Measurements from ENCODE around the gene MAST4. TPM values are rescaled to one million over a fixed set of nuclear protein-coding genes. Genes with fewer than 3 reads are reported as not detected.

The MAST4 gene
- total RNA-seq, 1 donor from 2014 or later = 22.3 TPM

- H3K9me3 Mint-ChIP-seq (ENCODE audit: unreplicated experiment) = no peaks in the 10 kb centered on the region
- H3K27ac Mint-ChIP-seq (ENCODE audit: unreplicated experiment) = no peak overlapping the region
- no peaks in the 10 kb centered on the region for H3K36me3 Mint-ChIP-seq (ENCODE audit: low read depth, unreplicated experiment)
- H3K27me3 Mint-ChIP-seq (ENCODE audit: low read depth, unreplicated experiment) = no peaks in the 10 kb centered on the region
- Histone ChIP-seq H3K4me1 (ENCODE audit: insufficient read depth, low read length) (peaks cover 14% of the 10 kb centered on the region), H3K4me2 (ENCODE audit: low read length) (no peak overlapping the region), H3K36me3 (ENCODE audit: insufficient read depth, low read length) (no peaks in the 10 kb centered on the region), H4K20me1 (ENCODE audit: insufficient read depth, low read length) (peaks cover 16% of the 10 kb centered on the region), H3K79me2 (ENCODE audit: insufficient read depth, low read length) (peaks cover 80% of the 10 kb centered on the region), H3K27me3 (ENCODE audit: insufficient read depth, low read length) (no peaks in the 10 kb centered on the region), H3K9me3 (ENCODE audit: insufficient read depth, low read depth, low read length) (no peaks in the 10 kb centered on the region), H3K4me3 (ENCODE audit: insufficient read depth, low read depth, low read length) (no peak overlapping the region), H3K27ac (ENCODE audit: low read depth, low read length) (no peak overlapping the region), H3K9ac (ENCODE audit: low read length) (no peak overlapping the region), H2AFZ (ENCODE audit: low read depth, low read length) (no peak overlapping the region)
- no peak overlapping the region for H3K4me3 Mint-ChIP-seq (ENCODE audit: unreplicated experiment)
- FAIRE-seq = no peak
- TF ChIP-seq EZH2 (IDR thresholded peaks at IDR 0.05; ENCODE audit: insufficient read depth, low read length) (no peak), CTCF (IDR thresholded peaks at IDR 0.05; ENCODE audit: insufficient read depth, low read depth, low read length) (no peak)
- no peak for DNase-seq (ENCODE audit: low read depth)
- H3K4me1 Mint-ChIP-seq (ENCODE audit: low read depth, unreplicated experiment) = peaks cover 17% of the 10 kb centered on the region
Observed at GRCh38 chr5:67047160-67047559, 451.0 kb downstream of the MAST4 start.

- no peak overlapping the region for H3K4me3 ChIP-seq (ENCODE audit: insufficient read depth, low read depth, low read length)
- H3K79me2 ChIP-seq (ENCODE audit: insufficient read depth, low read length) = peaks cover 80% of the 10 kb centered on the region
- no peak overlapping the region for H3K9ac ChIP-seq (ENCODE audit: low read length)
- no peak overlapping the region for H3K27ac ChIP-seq (ENCODE audit: low read depth, low read length)
- no peak overlapping the region for H3K27ac Mint-ChIP-seq (ENCODE audit: unreplicated experiment)
- TF ChIP-seq EZH2 (IDR thresholded peaks at IDR 0.05; ENCODE audit: insufficient read depth, low read length) = no peak
- no peak for TF ChIP-seq CTCF (IDR thresholded peaks at IDR 0.05; ENCODE audit: insufficient read depth, low read depth, low read length)
- H3K9me3 Mint-ChIP-seq (ENCODE audit: unreplicated experiment) = no peaks in the 10 kb centered on the region
- peaks cover 16% of the 10 kb centered on the region for H4K20me1 ChIP-seq (ENCODE audit: insufficient read depth, low read length)
- H3K4me2 ChIP-seq (ENCODE audit: low read length) = no peak overlapping the region
- peaks cover 14% of the 10 kb centered on the region for H3K4me1 ChIP-seq (ENCODE audit: insufficient read depth, low read length)
- H3K4me3 Mint-ChIP-seq (ENCODE audit: unreplicated experiment) = no peak overlapping the region
- DNase-seq (ENCODE audit: low read depth) (no peak), FAIRE-seq (no peak)
- no peaks in the 10 kb centered on the region for H3K36me3 Mint-ChIP-seq (ENCODE audit: low read depth, unreplicated experiment)
- peaks cover 17% of the 10 kb centered on the region for H3K4me1 Mint-ChIP-seq (ENCODE audit: low read depth, unreplicated experiment)
- no peaks in the 10 kb centered on the region for H3K27me3 ChIP-seq (ENCODE audit: insufficient read depth, low read length)
- no peak overlapping the region for H2AFZ ChIP-seq (ENCODE audit: low read depth, low read length)
- no peaks in the 10 kb centered on the region for H3K9me3 ChIP-seq (ENCODE audit: insufficient read depth, low read depth, low read length)
- H3K36me3 ChIP-seq (ENCODE audit: insufficient read depth, low read length) = no peaks in the 10 kb centered on the region
- H3K27me3 Mint-ChIP-seq (ENCODE audit: low read depth, unreplicated experiment) = no peaks in the 10 kb centered on the region
Observed at GRCh38 chr5:67047616-67048015, 451.4 kb downstream of the MAST4 start.

GRCh38 chr5:67050125-67050524 lies 453.9 kb downstream of the MAST4 start:
- peaks cover 73% of the 10 kb centered on the region for H3K79me2 ChIP-seq (ENCODE audit: insufficient read depth, low read length)
- Mint-ChIP-seq H3K27ac (ENCODE audit: unreplicated experiment) (no peak overlapping the region), H3K36me3 (ENCODE audit: low read depth, unreplicated experiment) (no peaks in the 10 kb centered on the region), H3K4me1 (ENCODE audit: low read depth, unreplicated experiment) (peaks cover 17% of the 10 kb centered on the region), H3K9me3 (ENCODE audit: unreplicated experiment) (no peaks in the 10 kb centered on the region), H3K27me3 (ENCODE audit: low read depth, unreplicated experiment) (no peaks in the 10 kb centered on the region), H3K4me3 (ENCODE audit: unreplicated experiment) (no peak overlapping the region)
- peaks cover 19% of the 10 kb centered on the region for H4K20me1 ChIP-seq (ENCODE audit: insufficient read depth, low read length)
- H3K9me3 ChIP-seq (ENCODE audit: insufficient read depth, low read depth, low read length) = no peaks in the 10 kb centered on the region
- no peak overlapping the region for H3K9ac ChIP-seq (ENCODE audit: low read length)
- no peaks in the 10 kb centered on the region for H3K27me3 ChIP-seq (ENCODE audit: insufficient read depth, low read length)
- H3K4me3 ChIP-seq (ENCODE audit: insufficient read depth, low read depth, low read length) = no peak overlapping the region
- peaks cover 14% of the 10 kb centered on the region for H3K4me1 ChIP-seq (ENCODE audit: insufficient read depth, low read length)
- TF ChIP-seq EZH2 (IDR thresholded peaks at IDR 0.05; ENCODE audit: insufficient read depth, low read length) (no peak), CTCF (IDR thresholded peaks at IDR 0.05; ENCODE audit: insufficient read depth, low read depth, low read length) (no peak)
- H3K4me2 ChIP-seq (ENCODE audit: low read length) = no peak overlapping the region
- no peak overlapping the region for H2AFZ ChIP-seq (ENCODE audit: low read depth, low read length)
- DNase-seq (ENCODE audit: low read depth) (no peak), FAIRE-seq (no peak)
- H3K27ac ChIP-seq (ENCODE audit: low read depth, low read length) = no peak overlapping the region
- H3K36me3 ChIP-seq (ENCODE audit: insufficient read depth, low read length) = no peaks in the 10 kb centered on the region
